ENCODE measurements around the gene HOXD12.

Gene HOXD12

DNA sequence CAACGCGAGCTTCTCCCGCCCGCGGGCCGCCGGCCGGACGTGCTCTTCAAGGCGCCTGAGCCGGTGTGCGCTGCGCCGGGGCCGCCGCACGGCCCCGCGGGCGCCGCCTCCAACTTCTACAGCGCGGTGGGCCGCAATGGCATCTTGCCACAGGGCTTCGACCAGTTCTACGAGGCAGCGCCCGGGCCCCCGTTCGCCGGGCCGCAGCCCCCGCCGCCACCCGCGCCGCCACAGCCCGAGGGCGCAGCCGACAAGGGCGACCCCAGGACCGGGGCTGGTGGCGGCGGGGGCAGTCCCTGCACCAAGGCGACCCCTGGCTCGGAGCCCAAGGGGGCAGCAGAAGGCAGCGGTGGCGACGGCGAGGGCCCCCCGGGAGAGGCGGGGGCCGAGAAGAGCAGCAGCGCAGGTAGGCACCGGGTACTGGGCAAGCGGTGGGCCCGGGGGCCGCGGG, 8.2 kb downstream of the HOXD12 start:
- DNase-seq, result no peak

DNA sequence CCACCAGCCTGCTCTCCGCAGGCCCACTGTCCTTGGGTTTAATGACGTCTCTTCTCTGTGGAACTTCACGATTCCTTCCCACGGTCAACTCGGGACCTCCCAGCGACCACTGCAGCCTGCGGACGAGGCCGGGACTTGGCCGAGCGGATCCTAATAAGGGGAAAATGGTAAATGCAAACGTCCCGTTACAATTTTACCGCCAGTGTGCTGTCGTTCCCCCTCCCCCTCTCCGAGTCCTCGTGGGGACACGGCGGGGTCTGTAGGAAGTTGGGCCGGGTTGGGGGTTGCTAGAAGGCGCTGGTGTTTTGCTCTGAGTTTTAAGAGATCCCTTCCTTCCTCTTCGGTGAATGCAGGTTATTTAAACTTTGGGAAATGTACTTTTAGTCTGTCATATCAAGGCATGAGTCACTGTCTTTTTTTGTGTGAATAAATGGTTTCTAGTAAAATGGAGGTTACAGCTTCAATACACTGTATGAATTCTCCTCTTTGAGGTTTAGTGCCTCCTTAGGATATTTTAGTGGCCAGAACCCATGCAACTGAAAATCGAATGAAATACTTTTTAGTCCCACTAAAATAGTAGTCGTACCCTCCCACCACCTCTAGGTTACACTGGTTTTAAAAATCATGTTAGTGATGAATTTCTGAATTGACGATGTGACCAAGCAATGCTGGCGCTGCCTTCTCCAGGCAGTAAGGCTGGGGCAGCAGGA, 9.8 kb downstream of the HOXD12 start:
- DNase-seq, result no peak

DNA sequence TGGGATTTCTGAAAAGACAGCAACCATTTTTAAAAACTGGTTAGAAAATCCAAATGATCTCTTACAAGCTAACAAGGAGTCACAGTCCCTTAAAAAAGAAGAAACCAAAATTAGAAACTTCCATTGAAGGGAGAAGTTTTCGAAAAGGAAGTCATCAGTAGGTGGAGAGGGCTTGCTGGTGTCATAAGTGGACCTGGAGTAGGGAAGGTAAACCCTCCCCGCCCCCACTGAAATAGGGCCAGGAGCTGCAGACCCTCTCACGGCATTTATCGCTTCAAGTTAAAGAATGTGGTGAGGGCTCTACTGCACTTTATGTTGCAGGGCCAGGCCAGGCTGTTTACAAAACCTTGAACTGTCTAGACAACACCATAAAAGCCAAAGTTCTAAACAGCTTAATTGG, 10.4 kb downstream of the HOXD12 start:
- no peak for DNase-seq

DNA sequence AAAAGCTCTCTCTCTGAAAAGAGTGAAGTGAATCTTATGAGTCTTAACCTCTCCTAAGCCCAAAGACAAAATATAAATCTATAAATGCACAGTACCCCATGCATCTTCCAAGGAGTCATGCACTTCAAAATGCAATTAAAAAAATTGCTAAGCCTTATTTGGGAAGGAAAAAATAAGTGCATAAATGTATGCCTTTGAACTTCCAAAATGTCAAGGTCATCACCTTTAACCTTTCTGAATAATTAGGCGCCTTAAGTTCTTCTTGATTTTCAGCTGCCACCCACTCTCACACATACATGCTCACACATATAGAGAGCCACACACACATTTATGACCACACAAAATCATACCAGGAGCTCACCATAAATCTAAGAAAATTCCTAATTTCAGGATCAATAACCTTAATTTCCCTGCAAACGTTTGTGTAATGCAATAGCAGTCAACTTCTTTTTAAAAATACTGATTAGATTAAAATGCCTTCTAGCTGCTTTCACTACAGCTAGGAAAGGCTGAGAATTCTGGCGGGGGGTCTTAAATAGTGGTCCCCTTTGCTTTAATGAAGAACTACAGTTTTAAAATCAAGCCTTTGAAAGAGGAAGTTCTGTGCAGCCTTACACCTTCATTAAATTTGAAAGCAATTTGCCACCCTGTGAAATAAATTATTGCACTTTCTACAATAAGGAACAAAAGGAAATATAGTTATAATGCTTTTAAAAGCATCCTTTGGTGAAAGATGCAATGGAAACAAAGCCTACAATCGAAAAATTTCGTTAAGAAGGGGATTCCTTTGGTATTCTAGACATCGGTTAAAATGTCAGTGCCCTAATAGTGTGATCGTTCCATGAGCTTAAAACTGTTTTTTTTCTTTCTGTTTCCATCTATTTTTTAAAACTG, 11.1 kb downstream of the HOXD12 start:
- DNase-seq, result no peak

DNA sequence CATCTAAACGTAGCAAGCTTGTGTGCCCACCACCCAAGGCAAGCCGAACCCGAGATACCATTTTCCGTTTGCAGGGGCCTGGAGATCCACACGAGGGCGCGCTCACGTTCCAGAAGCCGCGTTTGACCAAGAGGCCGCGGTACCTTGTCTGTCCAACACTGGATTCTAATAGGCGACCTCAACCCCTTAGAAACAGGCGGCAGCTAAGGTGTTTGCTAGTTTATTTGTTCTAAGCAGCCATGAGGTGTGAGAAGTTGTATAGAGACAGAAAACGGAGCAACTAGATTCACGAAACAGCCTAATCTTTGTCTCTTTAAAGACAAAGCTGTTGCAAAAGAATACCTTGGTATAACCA, 11.7 kb downstream of the HOXD12 start:
- DNase-seq, result no peak

DNA sequence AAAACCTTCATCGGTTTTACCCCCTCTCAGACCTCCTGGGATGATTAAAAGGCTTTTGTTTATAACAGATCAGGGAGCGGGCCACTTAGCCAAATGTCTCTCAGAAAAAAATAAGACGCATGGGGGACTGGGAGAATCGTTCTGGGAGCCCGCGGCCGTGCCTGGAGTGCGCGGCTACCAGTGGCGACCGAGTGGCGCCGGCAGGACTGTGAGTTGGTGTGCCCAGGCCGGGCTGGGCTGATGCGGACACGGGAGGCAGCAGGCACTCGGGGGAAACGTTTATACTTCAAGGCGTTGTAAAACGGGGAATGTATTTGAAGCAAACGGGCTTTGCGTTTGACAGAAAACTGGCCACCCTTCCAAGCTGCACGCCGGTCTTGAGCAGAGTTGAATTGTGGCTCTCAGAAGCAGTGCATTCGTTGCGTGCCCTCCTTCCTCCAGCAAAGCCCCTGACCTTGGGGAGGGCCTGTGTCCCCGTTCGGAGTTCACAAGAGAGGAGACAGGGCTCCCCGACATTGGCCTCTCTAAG, 12.3 kb downstream of the HOXD12 start:
- DNase-seq, result no peak

DNA sequence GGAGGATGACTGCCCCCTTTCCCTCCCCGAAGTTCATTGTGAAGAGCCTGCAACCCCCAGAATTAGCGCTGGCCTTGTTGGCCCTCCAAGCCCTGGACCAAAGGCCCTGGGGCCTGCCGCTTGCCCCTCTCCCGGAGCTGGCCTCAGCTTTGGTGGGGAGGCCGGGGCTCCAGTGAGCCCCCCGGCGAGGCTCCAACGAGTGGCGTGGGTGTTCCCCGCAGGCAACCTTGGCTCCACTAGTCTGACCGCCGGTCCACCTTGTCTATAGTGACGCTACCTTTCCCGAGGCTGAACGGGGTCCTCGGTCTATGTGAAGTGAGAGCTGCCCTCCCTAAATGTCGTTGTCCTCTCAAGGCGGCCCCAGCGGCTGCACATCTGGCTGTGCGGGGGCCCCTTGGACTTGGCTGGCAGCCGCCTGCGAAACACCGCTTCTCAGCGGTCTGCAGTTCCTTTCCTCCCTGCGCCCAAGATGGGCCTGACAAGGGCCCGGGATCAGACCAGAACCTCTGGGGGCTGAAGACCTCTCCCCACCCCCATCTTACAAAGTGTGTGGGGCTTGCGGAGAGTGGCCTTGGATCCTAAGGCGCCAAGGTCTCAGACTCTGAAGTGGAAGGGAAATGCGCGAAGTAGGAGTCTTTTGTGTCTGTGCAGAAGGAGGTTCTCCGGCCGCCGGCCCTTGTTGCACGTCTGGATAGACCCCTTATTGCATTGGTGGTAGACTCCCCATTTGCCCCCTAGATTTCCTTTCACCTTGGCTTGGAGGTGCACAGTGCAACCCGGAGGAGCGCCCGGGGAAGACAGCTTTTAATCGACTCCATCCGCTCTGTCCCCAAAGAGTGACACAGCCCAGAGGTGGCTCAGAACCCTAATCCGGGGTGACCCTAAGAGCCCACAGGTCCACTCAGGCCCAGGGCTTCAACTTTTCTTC, 13.0 kb downstream of the HOXD12 start:
- DNase-seq, result no peak

DNA sequence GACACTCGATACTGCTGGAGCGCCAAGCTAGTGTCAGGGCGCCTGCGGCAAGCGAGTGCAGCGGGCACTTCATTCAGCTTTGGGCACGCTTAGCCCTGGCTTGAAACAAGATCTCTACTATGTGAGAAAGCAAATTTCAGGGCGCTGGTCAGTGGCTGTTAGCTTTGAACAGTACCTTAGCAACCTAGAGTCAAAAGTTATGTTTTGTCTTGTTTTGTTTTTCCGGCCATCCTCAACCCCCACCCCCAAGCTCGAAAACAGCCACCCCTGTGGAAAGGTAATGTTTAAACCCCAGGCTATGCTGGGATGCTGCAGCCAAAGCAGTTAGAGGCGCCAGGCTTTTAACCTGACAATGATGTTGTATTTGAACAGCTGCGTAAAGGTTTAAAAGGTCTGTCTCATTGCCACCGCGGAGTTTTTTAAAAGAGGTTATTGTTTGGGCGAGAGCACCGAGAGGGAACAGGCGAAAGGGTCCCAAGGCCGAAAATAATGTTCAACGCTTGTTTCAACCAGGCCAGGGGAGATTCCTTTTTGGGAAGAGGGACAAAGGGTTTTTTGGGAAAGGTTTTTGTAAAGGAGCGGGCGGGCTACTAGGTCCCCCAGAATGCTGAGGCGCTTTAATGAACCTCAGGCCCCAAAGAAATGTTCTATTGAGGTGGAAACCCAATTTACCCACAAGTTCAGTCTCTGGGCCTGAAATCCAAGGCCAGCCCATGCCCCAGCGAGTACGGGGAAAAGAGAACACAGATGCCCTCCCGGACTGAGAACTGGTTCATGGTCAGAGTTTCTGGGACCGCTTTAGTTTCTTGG, 14.7 kb downstream of the HOXD12 start:
- no peak for DNase-seq

DNA sequence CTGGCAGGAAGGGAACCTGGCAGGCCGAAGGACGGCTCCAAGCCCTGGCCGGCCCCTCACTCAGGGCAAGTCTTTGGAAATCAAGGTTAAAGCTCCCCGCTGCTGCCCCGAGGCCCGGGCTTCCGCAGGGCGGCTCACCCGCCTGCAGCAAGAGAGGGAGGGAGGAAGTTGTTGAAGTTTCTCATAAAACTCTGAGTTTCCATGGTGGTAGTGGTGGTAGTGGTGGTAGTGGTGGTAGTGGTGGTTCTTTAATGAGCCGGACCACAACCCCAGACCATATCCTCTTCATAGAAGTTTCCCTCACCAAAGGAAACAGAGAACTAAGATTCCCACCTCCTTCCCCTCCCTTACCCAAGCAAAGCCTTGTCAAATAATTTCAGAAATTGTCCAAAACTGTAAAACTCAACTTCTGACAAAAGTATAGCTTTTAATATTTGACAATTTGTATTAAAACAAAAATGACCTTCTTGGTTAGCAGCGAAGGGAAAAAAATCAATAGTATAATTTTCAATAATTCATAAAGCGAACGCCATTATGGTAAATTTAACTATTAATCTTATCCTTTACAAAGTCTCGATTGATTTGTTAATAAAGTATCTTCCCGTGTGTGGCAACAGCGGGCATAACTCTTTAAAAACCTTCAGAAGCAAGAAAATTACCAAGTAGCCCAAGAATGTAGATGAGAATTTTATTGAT, 15.5 kb downstream of the HOXD12 start:
- DNase-seq, result no peak

DNA sequence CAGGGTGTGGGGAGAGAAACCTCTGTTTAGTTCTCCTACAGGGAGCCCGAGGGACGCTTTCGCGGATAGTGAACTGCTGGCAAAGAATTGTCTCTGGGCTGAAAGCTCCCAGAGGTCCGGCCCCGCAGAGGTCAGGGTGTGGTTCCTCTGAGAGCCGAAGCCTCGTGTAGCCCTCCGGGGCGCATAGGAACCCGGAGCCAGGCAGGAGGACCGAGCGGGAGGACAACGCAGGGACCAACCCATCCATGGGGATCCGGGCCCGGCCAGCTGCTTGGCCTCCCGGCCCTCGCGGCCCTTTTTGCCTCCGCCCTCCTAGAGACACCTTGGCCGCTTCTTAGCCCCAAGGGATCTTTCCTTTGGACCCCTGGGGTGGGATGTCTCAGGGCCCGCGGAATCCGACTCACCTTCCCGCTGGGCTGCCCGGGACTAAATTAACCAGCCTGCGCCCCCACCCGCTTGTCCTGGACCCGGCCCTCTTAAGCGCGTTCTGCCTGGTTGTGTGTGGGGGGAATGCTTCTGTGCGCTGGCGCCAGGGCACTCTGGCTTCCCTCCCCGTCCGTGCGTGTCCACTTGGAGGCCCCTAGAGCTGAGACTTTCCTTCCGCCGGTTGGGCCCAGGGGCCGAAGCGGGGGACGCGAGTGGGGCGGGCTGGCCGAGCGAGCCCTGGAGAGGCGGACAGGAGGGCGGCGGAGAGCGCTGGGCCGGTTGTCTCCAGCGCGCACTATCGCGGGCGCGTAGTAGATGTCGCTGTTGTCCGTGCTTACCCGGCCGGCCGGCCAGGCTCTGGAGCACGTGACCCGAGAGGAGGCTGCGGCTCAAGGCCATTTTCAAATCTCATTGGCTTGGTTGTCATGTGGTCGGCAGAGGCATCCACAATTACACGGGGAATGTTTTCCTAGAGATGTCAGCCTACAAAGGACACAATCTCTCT, 16.6 kb downstream of the HOXD12 start, which contains the start of gene HOXD10:
Gene HOXD10, plus strand, starts transcription at position 896 of the 931 bp plus-strand sequence. CDS start 56 bp downstream, outside the sequence.
- DNase-seq, result no peak

DNA sequence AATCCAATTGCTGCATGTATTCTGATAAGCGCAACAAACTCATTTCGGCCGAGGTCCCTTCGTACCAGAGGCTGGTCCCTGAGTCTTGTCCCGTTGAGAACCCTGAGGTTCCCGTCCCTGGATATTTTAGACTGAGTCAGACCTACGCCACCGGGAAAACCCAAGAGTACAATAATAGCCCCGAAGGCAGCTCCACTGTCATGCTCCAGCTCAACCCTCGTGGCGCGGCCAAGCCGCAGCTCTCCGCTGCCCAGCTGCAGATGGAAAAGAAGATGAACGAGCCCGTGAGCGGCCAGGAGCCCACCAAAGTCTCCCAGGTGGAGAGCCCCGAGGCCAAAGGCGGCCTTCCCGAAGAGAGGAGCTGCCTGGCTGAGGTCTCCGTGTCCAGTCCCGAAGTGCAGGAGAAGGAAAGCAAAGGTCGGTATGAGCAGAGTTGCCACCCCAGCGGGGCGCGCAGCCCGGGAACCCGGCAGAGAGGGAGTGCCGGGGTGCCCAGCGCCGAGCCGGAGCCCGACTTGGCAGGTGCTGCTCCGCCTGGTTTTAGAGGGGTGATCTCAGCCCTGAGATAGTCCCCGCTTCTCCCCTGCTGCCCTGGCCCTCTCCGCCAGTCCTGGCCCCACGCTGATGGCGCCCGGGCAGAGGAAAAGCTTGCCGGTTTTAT, 17.7 kb downstream of the HOXD12 start:
- DNase-seq, result no peak

DNA sequence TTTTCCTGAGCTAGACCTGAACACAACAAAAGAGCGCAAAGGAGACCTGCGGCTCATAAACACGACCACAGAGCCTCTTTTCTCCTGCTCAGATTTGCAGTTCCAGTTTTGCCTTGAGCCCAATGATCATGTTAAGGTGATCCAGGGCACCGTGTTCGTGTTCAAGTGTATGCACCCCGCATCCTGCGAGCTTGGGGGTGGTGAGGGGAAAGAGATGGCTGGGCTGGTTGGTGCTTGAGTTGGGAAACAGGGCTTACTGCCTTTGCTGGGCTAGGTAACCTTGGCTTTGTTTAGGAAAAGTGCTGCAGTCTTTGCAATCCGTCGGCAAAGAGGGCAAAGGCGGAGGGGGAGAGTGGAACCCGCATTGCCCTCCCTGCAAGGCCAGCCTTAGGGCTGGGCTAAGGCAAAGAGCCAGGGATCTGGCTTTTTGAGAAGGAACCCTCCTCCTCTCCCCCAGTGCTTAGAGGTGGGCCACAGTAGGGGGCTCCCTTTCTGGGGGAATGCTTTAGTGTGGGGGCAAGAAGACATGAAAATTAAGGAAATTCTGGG, 18.3 kb downstream of the HOXD12 start:
- DNase-seq, result no peak

DNA sequence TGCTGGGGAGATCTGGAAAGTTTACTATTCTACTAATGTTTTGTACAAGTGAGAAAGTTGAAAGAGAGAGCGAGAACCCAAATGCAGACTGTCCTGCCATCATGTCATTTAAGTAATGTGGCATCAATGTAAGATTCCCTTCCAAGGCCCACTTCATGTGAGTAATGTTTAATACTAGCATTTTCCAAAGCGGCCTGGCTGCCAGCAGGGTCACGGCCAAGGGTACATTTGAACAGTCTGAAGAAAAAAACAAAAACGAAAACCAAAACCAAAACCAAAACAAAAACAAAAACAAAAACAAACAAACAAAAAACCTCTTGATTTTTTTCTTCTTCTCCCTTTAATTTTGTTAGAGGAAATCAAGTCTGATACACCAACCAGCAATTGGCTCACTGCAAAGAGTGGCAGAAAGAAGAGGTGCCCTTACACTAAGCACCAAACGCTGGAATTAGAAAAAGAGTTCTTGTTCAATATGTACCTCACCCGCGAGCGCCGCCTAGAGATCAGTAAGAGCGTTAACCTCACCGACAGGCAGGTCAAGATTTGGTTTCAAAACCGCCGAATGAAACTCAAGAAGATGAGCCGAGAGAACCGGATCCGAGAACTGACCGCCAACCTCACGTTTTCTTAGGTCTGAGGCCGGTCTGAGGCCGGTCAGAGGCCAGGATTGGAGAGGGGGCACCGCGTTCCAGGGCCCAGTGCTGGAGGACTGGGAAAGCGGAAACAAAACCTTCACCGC, 19.2 kb downstream of the HOXD12 start:
- no peak for DNase-seq

DNA sequence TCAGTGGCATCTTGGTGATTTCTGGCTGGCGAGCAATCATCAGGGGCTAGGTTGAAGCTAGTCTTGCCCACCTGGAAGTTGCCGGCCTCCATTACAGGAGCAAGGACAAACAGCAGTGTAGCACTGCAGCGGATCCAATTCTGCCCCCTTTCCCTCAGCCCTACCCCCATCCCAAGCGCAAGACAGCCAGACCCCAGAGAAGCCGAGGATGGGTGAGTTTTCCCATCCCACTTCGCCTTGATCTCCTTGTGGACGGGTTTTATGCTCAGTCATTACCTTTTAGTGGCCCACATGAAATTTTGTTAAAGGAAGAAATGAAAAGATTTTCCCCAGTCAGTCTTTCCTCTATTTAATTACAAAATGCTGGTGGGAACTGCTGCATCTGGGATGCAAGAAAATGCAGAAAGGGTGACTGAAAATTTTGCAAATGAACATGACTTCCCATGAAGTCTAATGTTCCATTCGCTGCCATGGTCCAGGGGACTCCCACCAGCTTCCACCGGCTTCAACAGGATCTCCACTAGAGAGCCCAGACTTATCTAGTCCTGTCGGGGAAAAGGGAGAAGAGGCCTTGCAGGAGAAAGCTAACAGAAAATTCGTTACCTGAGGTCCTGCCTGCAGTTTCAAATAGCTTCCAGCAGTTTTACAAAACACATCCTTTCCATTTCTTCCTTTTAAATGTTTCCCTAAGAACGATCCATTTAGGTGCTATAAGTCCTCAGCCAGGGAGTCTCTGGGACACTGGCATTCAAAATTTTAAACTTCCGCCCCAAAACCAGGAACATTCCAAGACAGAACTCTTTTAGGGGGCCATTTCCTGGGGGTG, 21.0 kb downstream of the HOXD12 start:
- no peak for DNase-seq

DNA sequence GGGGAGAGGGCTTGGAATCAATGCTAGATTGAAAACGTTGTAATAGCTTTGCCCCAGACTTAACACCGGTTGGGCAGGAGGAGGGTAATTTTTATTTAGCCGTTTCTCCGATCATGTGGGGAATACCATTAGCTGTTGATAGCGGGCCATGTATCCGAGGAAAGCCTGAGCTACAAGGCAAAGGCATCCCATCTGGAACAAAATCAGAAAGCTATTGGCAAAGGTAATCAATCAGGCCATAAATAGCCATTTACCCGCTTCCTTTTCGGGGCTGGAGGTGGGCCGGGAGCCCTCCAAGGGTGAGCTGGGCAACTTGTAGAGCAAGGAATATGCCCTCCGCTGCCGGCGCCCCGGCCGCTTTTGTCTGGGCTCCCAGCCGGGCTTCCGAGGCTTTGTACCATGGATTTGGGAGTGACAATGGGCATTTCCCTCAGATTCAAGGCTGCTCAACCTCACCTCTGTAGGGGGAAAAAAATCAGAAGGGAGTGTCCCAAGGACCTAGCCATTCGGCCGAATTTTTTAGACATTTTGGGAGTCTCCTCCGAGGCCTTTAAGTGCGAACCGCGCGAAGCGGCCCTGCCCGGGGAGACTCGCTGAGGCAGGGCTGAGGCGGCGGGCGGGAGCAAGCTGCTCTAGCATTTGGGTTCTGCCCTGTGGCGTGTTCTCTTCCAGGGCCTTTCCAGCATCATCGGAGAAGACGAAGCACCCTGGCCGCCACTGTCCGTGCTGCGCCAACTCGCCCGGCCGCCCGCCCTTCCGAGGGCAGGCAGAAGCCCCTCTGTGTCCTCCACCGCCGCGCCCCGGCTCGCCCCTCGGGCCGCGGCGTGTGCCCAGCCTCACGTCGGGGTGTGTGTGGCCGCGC, 21.8 kb downstream of the HOXD12 start:
- no peak for DNase-seq

DNA sequence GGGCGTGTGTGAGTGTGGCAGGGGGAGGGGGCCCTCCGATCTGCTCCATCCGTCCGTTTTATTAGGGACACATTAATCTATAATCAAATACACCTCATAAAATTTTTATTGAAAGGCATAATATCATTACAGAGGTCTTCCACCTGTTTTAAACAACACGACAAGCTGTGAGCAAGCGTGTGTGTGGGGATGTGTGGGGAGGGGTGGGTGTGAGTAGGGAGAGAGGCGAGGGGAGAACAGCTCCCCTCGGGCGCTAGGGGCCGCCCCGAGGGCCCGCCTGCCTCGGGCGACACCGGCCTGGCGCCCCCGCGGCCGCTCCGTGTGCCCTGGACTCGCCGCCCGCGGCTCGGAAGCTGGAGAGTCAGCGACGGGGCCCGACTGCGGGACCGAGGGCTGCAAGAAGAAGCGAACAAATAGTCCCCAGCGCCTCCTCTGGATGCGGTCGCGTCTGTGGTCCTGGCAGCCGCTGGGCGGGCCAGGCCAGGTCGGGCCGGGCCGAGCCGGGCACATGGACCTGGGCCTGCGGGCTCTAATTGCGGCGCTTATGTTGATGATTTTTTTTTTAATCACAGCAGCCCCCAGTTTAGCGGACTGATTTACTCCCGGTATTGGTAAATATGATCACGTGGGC, 22.6 kb downstream of the HOXD12 start:
- DNase-seq, result no peak
